Measurements from ENCODE around the gene DCLRE1A.

DNA sequence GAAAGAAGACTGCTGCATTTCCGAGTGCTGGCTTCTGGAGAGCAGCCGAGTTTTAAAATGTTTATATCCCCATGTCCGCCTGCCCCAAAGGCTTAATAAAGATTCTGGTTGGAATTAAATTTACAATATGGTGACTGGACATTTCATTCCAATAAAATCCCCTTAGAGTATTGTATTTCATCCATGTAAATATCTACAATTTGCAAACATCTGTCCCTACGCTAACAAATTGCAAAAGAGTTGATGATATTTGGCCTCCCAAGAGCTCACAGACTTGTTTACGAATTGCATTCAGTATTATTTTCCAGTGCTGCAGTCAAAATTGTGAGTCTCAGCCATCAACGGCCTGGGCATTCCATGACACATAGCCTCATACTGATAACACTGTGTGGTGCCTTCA, 52.3 kb downstream of the DCLRE1A start:
- TF ChIP-seq CTCF (IDR thresholded peaks at IDR 0.05) (no peak), TCF7L2 (IDR thresholded peaks at IDR 0.05; ENCODE audit: low read depth, low read length) (no peak), POLR2AphosphoS5 (IDR thresholded peaks at IDR 0.05; ENCODE audit: low read depth, low read length) (no peak)
- TF ChIP-seq, protein P1, sequence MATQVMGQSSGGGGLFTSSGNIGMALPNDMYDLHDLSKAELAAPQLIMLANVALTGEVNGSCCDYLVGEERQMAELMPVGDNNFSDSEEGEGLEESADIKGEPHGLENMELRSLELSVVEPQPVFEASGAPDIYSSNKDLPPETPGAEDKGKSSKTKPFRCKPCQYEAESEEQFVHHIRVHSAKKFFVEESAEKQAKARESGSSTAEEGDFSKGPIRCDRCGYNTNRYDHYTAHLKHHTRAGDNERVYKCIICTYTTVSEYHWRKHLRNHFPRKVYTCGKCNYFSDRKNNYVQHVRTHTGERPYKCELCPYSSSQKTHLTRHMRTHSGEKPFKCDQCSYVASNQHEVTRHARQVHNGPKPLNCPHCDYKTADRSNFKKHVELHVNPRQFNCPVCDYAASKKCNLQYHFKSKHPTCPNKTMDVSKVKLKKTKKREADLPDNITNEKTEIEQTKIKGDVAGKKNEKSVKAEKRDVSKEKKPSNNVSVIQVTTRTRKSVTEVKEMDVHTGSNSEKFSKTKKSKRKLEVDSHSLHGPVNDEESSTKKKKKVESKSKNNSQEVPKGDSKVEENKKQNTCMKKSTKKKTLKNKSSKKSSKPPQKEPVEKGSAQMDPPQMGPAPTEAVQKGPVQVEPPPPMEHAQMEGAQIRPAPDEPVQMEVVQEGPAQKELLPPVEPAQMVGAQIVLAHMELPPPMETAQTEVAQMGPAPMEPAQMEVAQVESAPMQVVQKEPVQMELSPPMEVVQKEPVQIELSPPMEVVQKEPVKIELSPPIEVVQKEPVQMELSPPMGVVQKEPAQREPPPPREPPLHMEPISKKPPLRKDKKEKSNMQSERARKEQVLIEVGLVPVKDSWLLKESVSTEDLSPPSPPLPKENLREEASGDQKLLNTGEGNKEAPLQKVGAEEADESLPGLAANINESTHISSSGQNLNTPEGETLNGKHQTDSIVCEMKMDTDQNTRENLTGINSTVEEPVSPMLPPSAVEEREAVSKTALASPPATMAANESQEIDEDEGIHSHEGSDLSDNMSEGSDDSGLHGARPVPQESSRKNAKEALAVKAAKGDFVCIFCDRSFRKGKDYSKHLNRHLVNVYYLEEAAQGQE (IDR thresholded peaks at IDR 0.05; ENCODE audit: insufficient read depth in 1 of 2, low read depth in 2 of 2, low read length in 1 of 2), result no peak

Data from Panc1 (cell line).